Immature natural killer cell (primary cell): Measurements from ENCODE around the gene DNAH2. TPM values are rescaled to one million over a fixed set of nuclear protein-coding genes. Genes with fewer than 3 reads are reported as not detected.
"Not testable (repeated sequence)": the region's sequence is repeated elsewhere in the genome, so short reads cannot be mapped to it uniquely, and the experiment has no call there.

Experiments
- DNase-seq, 3 donors: peaks; one replicate each; pipeline ENCODE4 v3.0.0; 2022; ENCODE audit warnings: mixed read lengths in 1 of 3
- H3K27ac Mint-ChIP-seq, 6 donors: one replicate each; pipeline ENCODE4 v1.8.0; 2020; ENCODE audit warnings: mixed read lengths in 6 of 6, mild to moderate bottlenecking in 5 of 6, inconsistent platforms in 4 of 6, moderate library complexity in 3 of 6
- H3K27me3 Mint-ChIP-seq, 3 donors: one replicate each; pipeline ENCODE4 v1.8.0; 2020 to 2021; ENCODE audit warnings: low read depth in 3 of 3, mild to moderate bottlenecking in 3 of 3, mixed read lengths in 3 of 3, moderate library complexity in 3 of 3, inconsistent platforms in 1 of 3
- H3K36me3 Mint-ChIP-seq, 3 donors: one replicate each; pipeline ENCODE4 v1.8.0; 2020; ENCODE audit warnings: mixed read lengths in 3 of 3, inconsistent platforms in 2 of 3, mild to moderate bottlenecking in 2 of 3
- H3K4me1 Mint-ChIP-seq, 2 donors: one replicate each; pipeline ENCODE4 v1.8.0; 2020; ENCODE audit warnings: inconsistent platforms in 2 of 2, mild to moderate bottlenecking in 2 of 2, mixed read lengths in 2 of 2, moderate library complexity in 1 of 2
- H3K4me3 Mint-ChIP-seq, 5 donors: one replicate each; pipeline ENCODE4 v1.8.0; 2020; ENCODE audit warnings: mild to moderate bottlenecking in 5 of 5, mixed read lengths in 5 of 5, inconsistent platforms in 3 of 5, moderate library complexity in 3 of 5
- H3K9me3 Mint-ChIP-seq, 6 donors: one replicate each; pipeline ENCODE4 v1.8.0; 2020; ENCODE audit warnings: mild to moderate bottlenecking in 6 of 6, mixed read lengths in 6 of 6, inconsistent platforms in 4 of 6, moderate library complexity in 3 of 6
- polyA plus RNA-seq, 3 donors: library from polyadenylated mRNA; unstranded; fragments of 300-500 nt; fragmentation: Illumina TruSeq; gene quantifications; one replicate each; pipeline ENCODE4 v1.2.3, GENCODE V29; 2021

Gene DNAH2
- polyA plus RNA-seq, 3 donors from 2014 or later: 0.26 TPM; not detected in 2

DNA sequence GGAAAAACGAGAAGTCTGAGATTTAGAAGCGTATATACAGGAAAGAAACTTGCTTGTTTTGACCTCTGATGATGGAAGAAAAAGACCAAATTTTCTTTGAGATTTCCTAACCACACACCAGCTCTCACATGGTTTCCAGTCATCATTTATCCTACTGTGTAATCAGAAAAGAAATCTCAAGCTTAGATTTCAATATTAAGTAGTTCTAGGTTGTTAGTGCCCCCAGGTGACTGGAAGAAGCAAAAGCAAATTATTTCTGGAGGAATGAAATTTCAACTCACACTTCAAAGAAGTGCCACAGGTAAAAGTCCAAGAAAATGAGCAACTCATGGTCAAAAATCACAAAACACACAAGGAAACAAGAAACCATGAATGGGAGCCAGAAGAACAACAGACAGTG is 64.7 kb downstream of the DNAH2 start:
- H3K4me3 Mint-ChIP-seq: no peak overlapping the region
- no peaks in the 10 kb centered on the region for H3K36me3 Mint-ChIP-seq
- DNase-seq: no peak
- H3K9me3 Mint-ChIP-seq: no peaks in the 10 kb centered on the region
- H3K27me3 Mint-ChIP-seq: peaks cover 0 to 7% (median 1%) of the 10 kb centered on the region in 3 donors
- H3K27ac Mint-ChIP-seq: no peak overlapping the region
- H3K4me1 Mint-ChIP-seq: no peaks in the 10 kb centered on the region

- no peak for DNase-seq
- Mint-ChIP-seq H3K4me3 (no peak overlapping the region), H3K27ac (no peak overlapping the region), H3K9me3 (no peaks in the 10 kb centered on the region), H3K36me3 (no peaks in the 10 kb centered on the region), H3K4me1 (no peaks in the 10 kb centered on the region), H3K27me3 (peaks cover 0 to 5% (median 0%) of the 10 kb centered on the region in 3 donors)
Observed at GRCh38 chr17:7786866-7787265, 69.3 kb downstream of the DNAH2 start.

DNA sequence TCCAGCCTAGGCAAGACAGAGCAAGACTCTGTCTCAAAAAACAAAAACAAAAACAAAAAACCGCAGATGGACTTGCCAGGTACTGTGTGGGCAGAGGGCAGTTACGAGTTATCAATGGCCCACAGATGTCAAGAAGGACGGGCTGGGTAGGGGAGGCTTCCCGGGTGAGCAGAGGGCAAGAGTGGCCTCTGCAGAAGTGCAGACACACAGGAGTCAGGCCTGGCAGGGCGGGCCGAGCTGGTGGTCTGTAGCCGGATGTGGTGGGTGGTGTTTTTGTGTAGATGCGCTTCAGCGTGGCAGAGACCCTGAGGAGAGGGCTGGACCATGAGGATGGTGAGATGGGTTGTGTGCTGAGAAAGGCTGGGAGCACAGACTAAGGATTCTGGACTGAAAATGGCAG is 71.6 kb downstream of the DNAH2 start:
- Mint-ChIP-seq H3K4me3 (no peak overlapping the region), H3K27ac (no peak overlapping the region), H3K27me3 (peaks cover 0 to 5% (median 3%) of the 10 kb centered on the region in 3 donors), H3K9me3 (no peaks in the 10 kb centered on the region), H3K36me3 (no peaks in the 10 kb centered on the region), H3K4me1 (no peaks in the 10 kb centered on the region)
- DNase-seq: no peak

DNA sequence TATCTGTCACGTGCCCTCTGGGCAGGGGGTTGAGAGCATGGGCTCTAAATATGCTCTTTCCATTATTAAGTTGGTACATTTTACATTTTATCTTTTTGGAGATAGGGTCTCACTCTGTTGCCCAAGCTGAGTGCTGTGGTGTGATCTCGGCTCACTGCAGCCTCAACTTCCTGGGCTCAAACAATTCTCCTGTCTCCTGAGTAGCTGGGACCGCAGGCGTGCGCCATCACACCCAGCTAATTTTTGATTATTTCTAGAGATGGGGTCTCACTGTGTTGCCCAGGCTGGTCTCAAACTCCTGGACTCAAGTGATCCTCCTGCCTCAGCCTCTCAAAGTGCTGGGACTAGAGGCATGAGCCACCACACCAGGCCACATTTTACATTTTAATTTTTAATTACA is 72.6 kb downstream of the DNAH2 start:
- H3K27me3 Mint-ChIP-seq: peaks cover under 1 to 5% (median 3%) of the 10 kb centered on the region in 3 donors
- no peaks in the 10 kb centered on the region for H3K4me1 Mint-ChIP-seq
- DNase-seq: no peak
- H3K36me3 Mint-ChIP-seq: no peaks in the 10 kb centered on the region
- no peak overlapping the region for H3K4me3 Mint-ChIP-seq
- H3K9me3 Mint-ChIP-seq: no peaks in the 10 kb centered on the region
- H3K27ac Mint-ChIP-seq: no peak overlapping the region

- H3K4me3 Mint-ChIP-seq: no peak overlapping the region
- H3K4me1 Mint-ChIP-seq: no peaks in the 10 kb centered on the region
- no peaks in the 10 kb centered on the region for H3K9me3 Mint-ChIP-seq
- peaks cover 0 to 3% (median 2%) of the 10 kb centered on the region in 3 donors for H3K27me3 Mint-ChIP-seq
- no peak for DNase-seq
- no peak overlapping the region for H3K27ac Mint-ChIP-seq
- no peaks in the 10 kb centered on the region for H3K36me3 Mint-ChIP-seq
Observed at GRCh38 chr17:7792611-7793010, 75.1 kb downstream of the DNAH2 start.

DNA sequence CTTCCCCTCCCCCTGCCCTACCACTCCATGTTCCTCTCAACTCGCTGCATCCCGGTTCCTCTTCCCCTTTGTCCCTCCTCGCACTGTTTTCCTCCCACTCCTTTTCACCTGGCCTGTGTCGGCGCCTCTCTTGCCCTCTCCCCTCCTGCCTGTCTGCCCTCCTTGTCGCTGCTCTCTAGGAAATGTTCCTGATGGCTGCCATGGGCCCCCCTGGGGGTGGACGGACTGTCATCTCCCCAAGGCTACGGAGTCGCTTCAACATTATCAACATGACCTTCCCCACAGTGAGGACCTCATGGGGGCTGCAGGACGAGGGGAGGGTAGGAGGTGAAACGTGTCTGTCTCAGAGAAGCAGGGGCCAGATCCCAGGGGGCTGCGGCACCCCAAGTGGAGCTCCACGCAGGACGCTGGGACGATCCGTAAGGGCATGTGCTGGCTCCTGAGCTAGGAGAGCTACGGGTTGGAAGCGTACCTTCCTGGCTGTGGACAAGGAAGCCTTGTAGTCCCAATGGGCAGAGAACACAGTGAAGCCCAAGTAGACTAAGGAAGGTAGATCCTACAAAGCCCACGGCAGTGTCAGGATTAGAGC is 76.6 kb downstream of the DNAH2 start:
- no peaks in the 10 kb centered on the region for H3K9me3 Mint-ChIP-seq
- H3K27ac Mint-ChIP-seq: no peak overlapping the region
- H3K36me3 Mint-ChIP-seq: no peaks in the 10 kb centered on the region
- H3K27me3 Mint-ChIP-seq: peaks cover 0 to 3% (median 2%) of the 10 kb centered on the region in 3 donors
- no peaks in the 10 kb centered on the region for H3K4me1 Mint-ChIP-seq
- H3K4me3 Mint-ChIP-seq: no peak overlapping the region
- DNase-seq: no peak

DNA sequence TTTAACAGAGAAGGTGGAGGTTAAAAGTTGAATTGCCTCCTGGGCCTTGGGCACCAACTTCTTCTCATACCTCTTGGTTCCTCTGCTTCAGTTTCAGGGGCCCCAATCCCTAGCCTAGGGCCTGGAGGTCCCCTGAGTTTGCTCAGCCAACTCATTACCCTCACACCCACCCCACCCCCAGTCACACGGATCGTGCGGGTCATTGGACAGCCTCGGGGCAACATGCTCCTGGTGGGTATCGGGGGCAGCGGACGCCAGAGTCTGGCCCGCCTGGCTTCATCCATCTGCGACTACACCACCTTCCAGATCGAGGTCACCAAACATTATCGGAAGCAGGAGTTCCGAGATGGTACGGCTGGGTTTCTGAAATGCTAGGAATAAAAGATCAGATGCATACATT is 80.4 kb downstream of the DNAH2 start:
- Mint-ChIP-seq H3K4me1 (no peaks in the 10 kb centered on the region), H3K27ac (no peak overlapping the region), H3K9me3 (no peaks in the 10 kb centered on the region), H3K27me3 (peaks cover 4 to 6% (median 5%) of the 10 kb centered on the region in 3 donors), H3K4me3 (no peak overlapping the region), H3K36me3 (no peaks in the 10 kb centered on the region)
- DNase-seq: no peak

DNA sequence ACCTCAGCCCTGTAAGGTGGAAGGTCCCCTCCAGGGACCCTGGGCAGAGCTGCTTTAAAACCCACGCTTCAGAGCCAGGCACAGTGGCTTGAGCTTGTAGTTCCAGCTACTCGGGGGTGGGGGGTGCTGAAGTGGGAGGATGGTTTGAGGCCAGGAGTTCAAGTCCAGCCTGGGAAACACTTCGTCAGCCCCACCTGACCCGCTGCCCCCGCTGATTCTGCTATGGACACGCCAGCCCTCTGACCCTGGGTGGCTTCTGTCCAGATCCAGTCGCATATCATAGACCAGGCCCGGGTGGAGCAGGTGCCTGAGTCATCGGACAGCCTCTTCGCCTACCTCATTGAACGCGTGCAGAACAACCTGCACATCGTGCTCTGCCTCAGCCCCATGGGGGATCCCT is 81.3 kb downstream of the DNAH2 start:
- H3K4me3 Mint-ChIP-seq: no peak overlapping the region
- no peaks in the 10 kb centered on the region for H3K9me3 Mint-ChIP-seq
- H3K36me3 Mint-ChIP-seq: no peaks in the 10 kb centered on the region
- no peak overlapping the region for H3K27ac Mint-ChIP-seq
- no peaks in the 10 kb centered on the region for H3K4me1 Mint-ChIP-seq
- no peak for DNase-seq
- H3K27me3 Mint-ChIP-seq: peaks cover 4 to 6% (median 5%) of the 10 kb centered on the region in 3 donors

GRCh38 chr17:7803981-7804380 is 86.4 kb downstream of the DNAH2 start:
- peaks cover 6 to 13% (median 9%) of the 10 kb centered on the region in 3 donors for H3K27me3 Mint-ChIP-seq
- H3K9me3 Mint-ChIP-seq: no peaks in the 10 kb centered on the region
- H3K27ac Mint-ChIP-seq: no peak overlapping the region

GRCh38 chr17:7806587-7806986 is 89.0 kb downstream of the DNAH2 start:
- H3K9me3 Mint-ChIP-seq: no peaks in the 10 kb centered on the region
- no peak for DNase-seq
- peaks cover 5 to 13% (median 6%) of the 10 kb centered on the region in 3 donors for H3K27me3 Mint-ChIP-seq
- peaks cover 0 to 3% (median 0%) of the 10 kb centered on the region in 3 donors for H3K36me3 Mint-ChIP-seq
- no peaks in the 10 kb centered on the region for H3K4me1 Mint-ChIP-seq
- no peak overlapping the region for H3K27ac Mint-ChIP-seq
- H3K4me3 Mint-ChIP-seq: no peak overlapping the region

More at GRCh38 chr17:7803981-7804380, 86.4 kb downstream of the DNAH2 start:
- Mint-ChIP-seq H3K36me3 (peaks cover 0 to 3% (median 0%) of the 10 kb centered on the region in 3 donors), H3K4me3 (no peak overlapping the region), H3K4me1 (no peaks in the 10 kb centered on the region)
- no peak for DNase-seq

GRCh38 chr17:7807206-7807605 is 89.7 kb downstream of the DNAH2 start:
- H3K27me3 Mint-ChIP-seq: peaks cover 5 to 11% (median 6%) of the 10 kb centered on the region in 3 donors
- H3K27ac Mint-ChIP-seq: no peak overlapping the region
- no peaks in the 10 kb centered on the region for H3K9me3 Mint-ChIP-seq
- DNase-seq: no peak
- peaks cover 0 to 3% (median 0%) of the 10 kb centered on the region in 3 donors for H3K36me3 Mint-ChIP-seq
- H3K4me1 Mint-ChIP-seq: no peaks in the 10 kb centered on the region
- H3K4me3 Mint-ChIP-seq: no peak overlapping the region

DNA sequence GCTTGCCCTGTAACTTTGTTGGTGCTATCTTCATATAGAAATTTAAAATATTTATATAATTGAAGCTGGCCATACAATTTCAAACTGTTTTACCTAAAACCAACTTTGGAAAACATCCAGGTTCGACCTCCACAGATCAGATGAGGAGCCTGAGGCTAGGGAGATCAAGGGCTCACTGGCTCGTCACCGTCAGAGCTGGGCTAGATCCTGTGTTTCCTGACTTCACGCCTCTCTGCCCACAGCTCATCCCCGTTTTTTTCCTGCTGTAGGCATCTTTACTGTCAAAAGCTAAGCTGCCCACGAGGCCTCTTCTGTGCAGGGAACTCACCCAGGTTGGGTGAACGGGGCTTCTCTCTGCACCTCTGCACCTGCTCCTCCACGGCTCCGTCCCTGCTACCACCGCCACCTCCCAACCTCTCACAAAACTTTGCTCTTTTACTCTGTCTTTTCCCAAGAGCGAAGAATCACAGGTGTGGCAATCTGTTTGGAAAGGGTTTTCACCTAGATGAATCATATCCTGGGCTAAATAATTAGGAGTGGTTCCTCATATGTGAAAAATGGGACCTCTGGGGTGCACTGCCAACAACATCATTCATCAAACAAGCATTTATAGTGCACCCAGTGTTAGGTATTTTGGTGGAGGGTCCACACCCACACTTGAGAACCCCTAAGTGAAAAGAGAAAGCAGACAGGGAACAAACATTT is 91.7 kb downstream of the DNAH2 start:
- Mint-ChIP-seq H3K9me3 (no peaks in the 10 kb centered on the region), H3K4me3 (no peak overlapping the region), H3K27ac (no peak overlapping the region), H3K36me3 (peaks cover 0 to 3% (median 0%) of the 10 kb centered on the region in 3 donors), H3K4me1 (no peaks in the 10 kb centered on the region), H3K27me3 (peaks cover 3 to 5% (median 3%) of the 10 kb centered on the region in 3 donors)
- DNase-seq: no peak

GRCh38 chr17:7809791-7810343 is 92.3 kb downstream of the DNAH2 start:
- H3K4me3 Mint-ChIP-seq, H3K27ac Mint-ChIP-seq, H3K4me1 Mint-ChIP-seq, H3K36me3 Mint-ChIP-seq, H3K9me3 Mint-ChIP-seq, H3K27me3 Mint-ChIP-seq, DNase-seq: not testable (repeated sequence)

DNA sequence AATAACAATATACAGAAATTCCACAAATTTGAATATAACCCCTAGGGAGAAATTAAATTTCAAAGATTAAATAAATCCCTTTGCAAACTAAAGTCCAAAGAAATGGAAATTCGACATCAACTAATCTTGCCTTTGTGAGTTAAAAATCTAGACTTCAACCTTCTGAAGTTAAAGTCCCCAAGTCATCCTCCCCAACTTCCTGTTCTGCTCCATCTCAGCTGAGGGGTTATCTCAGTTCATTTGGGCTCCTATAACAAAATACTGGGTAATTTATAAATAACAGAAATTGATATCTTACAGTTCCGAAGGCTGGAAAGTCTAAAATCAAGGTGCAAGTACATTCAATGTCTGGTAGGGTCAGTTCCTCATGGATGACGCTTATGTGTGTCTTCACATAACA is 93.7 kb downstream of the DNAH2 start:
- Mint-ChIP-seq H3K4me3 (no peak overlapping the region), H3K27me3 (peaks cover 0 to 3% (median 3%) of the 10 kb centered on the region in 3 donors), H3K27ac (no peak overlapping the region), H3K4me1 (no peaks in the 10 kb centered on the region), H3K36me3 (no peaks in the 10 kb centered on the region), H3K9me3 (no peaks in the 10 kb centered on the region)
- DNase-seq: no peak
